ENCODE results near the gene LRRC30.

Gene LRRC30

GRCh38 chr18:7267973-7268372 is 37.1 kb downstream of the LRRC30 start:
- ATAC-seq = no peak
- TF ChIP-seq TCF4 (CRISPR knock-in tag; IDR thresholded peaks at IDR 0.05; ENCODE audit: borderline replicate concordance) = no peak
- no peak for TF ChIP-seq TOX (CRISPR knock-in tag; IDR thresholded peaks at IDR 0.05; ENCODE audit: borderline replicate concordance)
- TF ChIP-seq BACH2 (CRISPR knock-in tag; IDR thresholded peaks at IDR 0.05; ENCODE audit: borderline replicate concordance) = no peak
- TF ChIP-seq ISL1 (CRISPR knock-in tag; IDR thresholded peaks at IDR 0.05) = no peak
- no peak for TF ChIP-seq CSDC2 (CRISPR knock-in tag; IDR thresholded peaks at IDR 0.05)
- TF ChIP-seq ZNF70 (CRISPR knock-in tag; IDR thresholded peaks at IDR 0.05) = no peak
- no peak for TF ChIP-seq ZNF8 (CRISPR knock-in tag; IDR thresholded peaks at IDR 0.05)
- no peak for TF ChIP-seq ZFP3 (CRISPR knock-in tag; IDR thresholded peaks at IDR 0.05)
- TF ChIP-seq ARNTL (CRISPR knock-in tag; IDR thresholded peaks at IDR 0.05; ENCODE audit: borderline replicate concordance, low read depth) = no peak
- no peak for TF ChIP-seq POU6F1 (CRISPR knock-in tag; IDR thresholded peaks at IDR 0.05; ENCODE audit: borderline replicate concordance, low read depth)
- TF ChIP-seq RARB (CRISPR knock-in tag; IDR thresholded peaks at IDR 0.05) = no peak
- TF ChIP-seq TSHZ2 (CRISPR knock-in tag; IDR thresholded peaks at IDR 0.05) = no peak

GRCh38 chr18:7269942-7270341 is 39.1 kb downstream of the LRRC30 start:
- no peak for TF ChIP-seq PATZ1 (CRISPR knock-in tag; IDR thresholded peaks at IDR 0.05; ENCODE audit: borderline replicate concordance)
- TF ChIP-seq ARNTL (CRISPR knock-in tag; IDR thresholded peaks at IDR 0.05; ENCODE audit: borderline replicate concordance, low read depth) = no peak
- no peak for TF ChIP-seq OSR1 (CRISPR knock-in tag; IDR thresholded peaks at IDR 0.05)
- no peak for TF ChIP-seq RARB (CRISPR knock-in tag; IDR thresholded peaks at IDR 0.05)
- TF ChIP-seq BACH2 (CRISPR knock-in tag; IDR thresholded peaks at IDR 0.05; ENCODE audit: borderline replicate concordance) = no peak
- TF ChIP-seq PPARA (CRISPR knock-in tag; IDR thresholded peaks at IDR 0.05; ENCODE audit: borderline replicate concordance) = no peak
- no peak for TF ChIP-seq TOX (CRISPR knock-in tag; IDR thresholded peaks at IDR 0.05; ENCODE audit: borderline replicate concordance)
- TF ChIP-seq CSRNP3 (CRISPR knock-in tag; IDR thresholded peaks at IDR 0.05) = no peak
- no peak for TF ChIP-seq TCF4 (CRISPR knock-in tag; IDR thresholded peaks at IDR 0.05; ENCODE audit: borderline replicate concordance)
- TF ChIP-seq ISL1 (CRISPR knock-in tag; IDR thresholded peaks at IDR 0.05) = no peak
- no peak for TF ChIP-seq CREB5 (CRISPR knock-in tag; IDR thresholded peaks at IDR 0.05; ENCODE audit: low read depth)
- TF ChIP-seq ZNF565 (CRISPR knock-in tag; conservative IDR thresholded peaks at IDR 0.05; ENCODE audit: low read depth) = no peak
- no peak for ATAC-seq

GRCh38 chr18:7272311-7273049 is 41.6 kb downstream of the LRRC30 start:
- TF ChIP-seq SNAI2 (CRISPR knock-in tag; IDR thresholded peaks at IDR 0.05) (no peak), TSHZ2 (CRISPR knock-in tag; IDR thresholded peaks at IDR 0.05) (no peak), TOX (CRISPR knock-in tag; IDR thresholded peaks at IDR 0.05; ENCODE audit: borderline replicate concordance) (no peak), PPARA (CRISPR knock-in tag; IDR thresholded peaks at IDR 0.05; ENCODE audit: borderline replicate concordance) (no peak), BACH2 (CRISPR knock-in tag; IDR thresholded peaks at IDR 0.05; ENCODE audit: borderline replicate concordance) (no peak), ISL1 (CRISPR knock-in tag; IDR thresholded peaks at IDR 0.05) (no peak), CSDC2 (CRISPR knock-in tag; IDR thresholded peaks at IDR 0.05) (no peak), ZC3H10 (CRISPR knock-in tag; IDR thresholded peaks at IDR 0.05) (no peak), ZNF70 (CRISPR knock-in tag; IDR thresholded peaks at IDR 0.05) (no peak), ZNF565 (CRISPR knock-in tag; conservative IDR thresholded peaks at IDR 0.05; ENCODE audit: low read depth) (no peak), ZFP30 (CRISPR knock-in tag; IDR thresholded peaks at IDR 0.05) (no peak)
- ATAC-seq = no peak
